Astrocyte (in vitro differentiated cells and primary cell): ENCODE data around the gene GALK2. TPM values are rescaled to one million over a fixed set of nuclear protein-coding genes. Genes with fewer than 3 reads are reported as not detected.

Experiments
- DNase-seq: peaks from one replicate; pipeline ENCODE4 v3.0.0-alpha.2; 2010; ENCODE audit warnings: low read depth
- FAIRE-seq: peaks from 2 replicates; lab custom pipeline; 2011; peaks lifted over from hg19 to GRCh38; lab: Jason Lieb, UNC
- H2AFZ ChIP-seq: 2 replicates; pipeline ENCODE4 v1.6.0; 2012; ENCODE audit warnings: low read depth, low read length, inconsistent platforms
- H3K27ac ChIP-seq: 2 replicates; pipeline ENCODE4 v1.5.1; 2011; ENCODE audit warnings: low read depth, low read length, inconsistent platforms
- H3K27me3 ChIP-seq: 2 replicates; pipeline ENCODE4 v1.6.0; 2011; ENCODE audit warnings: low read length, inconsistent platforms; ENCODE audit not compliant: insufficient read depth
- H3K36me3 ChIP-seq: 2 replicates; pipeline ENCODE4 v1.5.1; 2011; ENCODE audit warnings: low read length, inconsistent platforms; ENCODE audit not compliant: insufficient read depth
- H3K4me1 ChIP-seq: 2 replicates; pipeline ENCODE4 v1.5.1; 2011; ENCODE audit warnings: low read length, inconsistent platforms; ENCODE audit not compliant: insufficient read depth
- H3K4me2 ChIP-seq: 2 replicates; pipeline ENCODE4 v1.6.0; 2012; ENCODE audit warnings: low read length, inconsistent platforms
- H3K4me3 ChIP-seq: 2 replicates; pipeline ENCODE4 v1.5.1; 2011; ENCODE audit warnings: low read depth, mild to moderate bottlenecking, low read length, inconsistent platforms; ENCODE audit not compliant: insufficient read depth
- H3K79me2 ChIP-seq: 2 replicates; pipeline ENCODE4 v1.6.0; 2012; ENCODE audit warnings: mild to moderate bottlenecking, low read length, inconsistent platforms; ENCODE audit not compliant: insufficient read depth
- H3K9ac ChIP-seq: 2 replicates; pipeline ENCODE4 v1.6.0; 2012; ENCODE audit warnings: mild to moderate bottlenecking, low read length, inconsistent platforms
- H3K9me3 ChIP-seq: 2 replicates; pipeline ENCODE4 v1.5.1; 2012; ENCODE audit warnings: low read depth, mild to moderate bottlenecking, low read length, inconsistent platforms; ENCODE audit not compliant: insufficient read depth
- H4K20me1 ChIP-seq: 2 replicates; pipeline ENCODE4 v1.6.0; 2012; ENCODE audit warnings: low read length, inconsistent platforms; ENCODE audit not compliant: insufficient read depth
- H3K27ac Mint-ChIP-seq: one replicate; pipeline ENCODE4 v1.8.0; 2021; ENCODE audit warnings: mild to moderate bottlenecking, mixed read lengths; ENCODE audit not compliant: unreplicated experiment
- H3K27me3 Mint-ChIP-seq: one replicate; pipeline ENCODE4 v1.8.0; 2021; ENCODE audit warnings: low read depth, mixed read lengths; ENCODE audit not compliant: unreplicated experiment
- H3K36me3 Mint-ChIP-seq: one replicate; pipeline ENCODE4 v1.8.0; 2021; ENCODE audit warnings: low read depth, mixed read lengths; ENCODE audit not compliant: unreplicated experiment
- H3K4me1 Mint-ChIP-seq: one replicate; pipeline ENCODE4 v1.8.0; 2021; ENCODE audit warnings: low read depth, mixed read lengths; ENCODE audit not compliant: unreplicated experiment
- H3K4me3 Mint-ChIP-seq: one replicate; pipeline ENCODE4 v1.8.0; 2021; ENCODE audit warnings: mild to moderate bottlenecking, moderate library complexity, mixed read lengths; ENCODE audit not compliant: unreplicated experiment
- H3K9me3 Mint-ChIP-seq: one replicate; pipeline ENCODE4 v1.8.0; 2021; ENCODE audit warnings: mild to moderate bottlenecking, mixed read lengths; ENCODE audit not compliant: unreplicated experiment
- EZH2 ChIP-seq: IDR thresholded peaks from 2 replicates; pipeline ENCODE4 v1.6.1; 2012; ENCODE audit warnings: mild to moderate bottlenecking, low read length, inconsistent platforms; ENCODE audit not compliant: insufficient read depth
- total RNA-seq: library from RNA; stranded (reverse); gene quantifications from 2 replicates; pipeline ENCODE4 v1.2.1, GENCODE V29; 2021
- TF ChIP-seq, protein P1 (sequence below): IDR thresholded peaks from 2 replicates; pipeline ENCODE4 v1.5.1; 2011; ENCODE audit warnings: low read depth, mild to moderate bottlenecking, inconsistent platforms, low read length, moderate library complexity; ENCODE audit not compliant: insufficient read depth

The GALK2 gene
- total RNA-seq, 1 donor from 2014 or later = 21.4 TPM

DNA sequence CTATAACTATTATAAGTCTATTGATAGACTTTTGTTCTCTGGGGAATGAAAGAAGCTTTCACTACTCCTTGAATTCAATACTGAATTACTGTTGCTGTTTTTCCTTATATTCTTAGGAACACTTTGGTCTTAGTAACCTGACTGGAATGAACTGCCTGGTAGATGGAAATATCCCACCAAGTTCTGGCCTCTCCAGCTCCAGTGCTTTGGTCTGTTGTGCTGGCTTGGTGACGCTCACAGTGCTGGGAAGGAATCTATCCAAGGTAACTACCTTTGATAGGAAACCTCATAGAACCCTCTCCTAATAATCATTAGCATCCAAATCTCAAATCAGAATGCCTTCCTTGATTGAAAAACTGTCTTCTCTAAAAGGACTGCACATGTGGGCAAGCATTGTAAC, 69.1 kb downstream of the GALK2 start:
- no peak overlapping the region for H2AFZ ChIP-seq
- peak overlapping the region; percentile 4 for H3K27ac Mint-ChIP-seq
- H3K79me2 ChIP-seq = no peaks in the 10 kb centered on the region
- no peak for FAIRE-seq
- no peaks in the 10 kb centered on the region for H4K20me1 ChIP-seq
- H3K4me1 Mint-ChIP-seq = peaks cover 26% of the 10 kb centered on the region
- no peak overlapping the region for H3K4me3 ChIP-seq
- peaks cover 7% of the 10 kb centered on the region for H3K36me3 ChIP-seq
- no peak overlapping the region for H3K4me3 Mint-ChIP-seq
- no peak overlapping the region for H3K27ac ChIP-seq
- no peaks in the 10 kb centered on the region for H3K27me3 Mint-ChIP-seq
- TF ChIP-seq, protein P1, sequence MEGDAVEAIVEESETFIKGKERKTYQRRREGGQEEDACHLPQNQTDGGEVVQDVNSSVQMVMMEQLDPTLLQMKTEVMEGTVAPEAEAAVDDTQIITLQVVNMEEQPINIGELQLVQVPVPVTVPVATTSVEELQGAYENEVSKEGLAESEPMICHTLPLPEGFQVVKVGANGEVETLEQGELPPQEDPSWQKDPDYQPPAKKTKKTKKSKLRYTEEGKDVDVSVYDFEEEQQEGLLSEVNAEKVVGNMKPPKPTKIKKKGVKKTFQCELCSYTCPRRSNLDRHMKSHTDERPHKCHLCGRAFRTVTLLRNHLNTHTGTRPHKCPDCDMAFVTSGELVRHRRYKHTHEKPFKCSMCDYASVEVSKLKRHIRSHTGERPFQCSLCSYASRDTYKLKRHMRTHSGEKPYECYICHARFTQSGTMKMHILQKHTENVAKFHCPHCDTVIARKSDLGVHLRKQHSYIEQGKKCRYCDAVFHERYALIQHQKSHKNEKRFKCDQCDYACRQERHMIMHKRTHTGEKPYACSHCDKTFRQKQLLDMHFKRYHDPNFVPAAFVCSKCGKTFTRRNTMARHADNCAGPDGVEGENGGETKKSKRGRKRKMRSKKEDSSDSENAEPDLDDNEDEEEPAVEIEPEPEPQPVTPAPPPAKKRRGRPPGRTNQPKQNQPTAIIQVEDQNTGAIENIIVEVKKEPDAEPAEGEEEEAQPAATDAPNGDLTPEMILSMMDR = no peak
- no peak for TF ChIP-seq EZH2
- H3K9me3 ChIP-seq = no peaks in the 10 kb centered on the region
- no peak for DNase-seq
- peaks cover 5% of the 10 kb centered on the region for H3K36me3 Mint-ChIP-seq
- H3K4me1 ChIP-seq = peaks cover 14% of the 10 kb centered on the region
- no peak overlapping the region for H3K4me2 ChIP-seq
- peaks cover 2% of the 10 kb centered on the region for H3K9me3 Mint-ChIP-seq
- no peak overlapping the region for H3K9ac ChIP-seq
- H3K27me3 ChIP-seq = no peaks in the 10 kb centered on the region

DNA sequence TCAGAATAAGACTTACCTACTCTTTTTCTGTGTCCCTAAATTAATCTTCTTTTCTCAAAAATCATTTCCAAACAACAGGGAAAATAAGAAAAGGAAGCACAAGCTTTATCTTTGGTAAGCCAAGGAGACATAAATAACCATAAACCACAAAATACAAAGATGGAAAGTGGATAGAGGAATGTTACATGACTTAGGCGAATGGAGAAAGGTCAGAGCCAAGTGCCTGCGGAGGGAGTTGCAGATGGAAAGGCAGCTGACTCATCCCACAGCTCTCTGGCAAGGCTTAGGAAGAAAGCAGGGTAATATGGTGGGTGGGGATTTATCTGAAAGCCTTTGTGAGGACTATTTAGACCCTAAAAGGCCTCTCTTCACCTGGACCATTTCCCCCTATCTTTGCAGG, 72.8 kb downstream of the GALK2 start:
- H3K36me3 ChIP-seq = peaks cover 7% of the 10 kb centered on the region
- no peaks in the 10 kb centered on the region for H3K9me3 ChIP-seq
- Mint-ChIP-seq H3K9me3 (peaks cover 2% of the 10 kb centered on the region), H3K27me3 (no peaks in the 10 kb centered on the region), H3K27ac (peak overlapping the region; percentile 87), H3K36me3 (peaks cover 8% of the 10 kb centered on the region), H3K4me1 (peaks cover 33% of the 10 kb centered on the region), H3K4me3 (no peak overlapping the region)
- H3K4me3 ChIP-seq = no peak overlapping the region
- peak; percentile 98 for DNase-seq
- H3K27ac ChIP-seq = peak overlapping the region; percentile 6
- no peaks in the 10 kb centered on the region for H3K27me3 ChIP-seq
- H3K4me1 ChIP-seq = peaks cover 14% of the 10 kb centered on the region
- no peak overlapping the region for H3K9ac ChIP-seq
- no peaks in the 10 kb centered on the region for H3K79me2 ChIP-seq
- TF ChIP-seq, protein P1 = no peak
- no peak for TF ChIP-seq EZH2
- no peaks in the 10 kb centered on the region for H4K20me1 ChIP-seq
- peak; percentile 68 for FAIRE-seq
- H2AFZ ChIP-seq = no peak overlapping the region
- peak overlapping the region; percentile 47 for H3K4me2 ChIP-seq

DNA sequence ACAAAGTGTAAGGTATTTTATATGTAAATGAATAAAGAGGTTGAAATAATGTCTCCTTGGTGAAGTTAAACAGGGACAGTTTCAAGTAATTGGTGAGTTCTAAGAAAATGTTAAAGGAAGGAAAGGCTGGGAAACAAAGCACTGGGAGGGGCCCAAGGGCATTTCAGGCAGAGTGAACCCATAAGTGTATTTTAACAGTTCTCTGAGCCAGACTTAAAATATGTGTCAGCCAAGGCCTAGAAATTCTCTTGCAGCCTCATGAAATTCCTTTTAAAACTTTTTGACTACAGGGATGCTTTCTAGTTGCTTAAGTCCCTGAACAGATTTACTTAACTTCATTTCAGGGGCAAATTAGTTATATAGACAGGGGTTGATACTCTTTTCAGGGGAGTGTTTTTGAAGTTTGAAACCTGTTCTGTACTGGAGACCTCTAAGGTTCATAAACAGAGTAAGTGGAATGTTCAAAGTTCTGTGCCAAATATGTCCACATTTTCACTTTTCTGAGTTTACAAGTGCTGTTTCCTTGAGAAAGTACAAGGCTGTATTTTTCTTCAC, 77.6 kb downstream of the GALK2 start:
- Mint-ChIP-seq H3K4me1 (peaks cover 24% of the 10 kb centered on the region), H3K27me3 (no peaks in the 10 kb centered on the region), H3K36me3 (peaks cover 8% of the 10 kb centered on the region), H3K9me3 (peaks cover 10% of the 10 kb centered on the region), H3K27ac (peak overlapping the region; percentile 64), H3K4me3 (no peak overlapping the region)
- Histone ChIP-seq H3K36me3 (peaks cover 3% of the 10 kb centered on the region), H2AFZ (no peak overlapping the region), H3K4me3 (no peak overlapping the region), H3K9ac (no peak overlapping the region), H4K20me1 (no peaks in the 10 kb centered on the region), H3K4me2 (no peak overlapping the region), H3K27me3 (no peaks in the 10 kb centered on the region), H3K79me2 (no peaks in the 10 kb centered on the region), H3K27ac (no peak overlapping the region), H3K9me3 (no peaks in the 10 kb centered on the region), H3K4me1 (peaks cover 9% of the 10 kb centered on the region)
- no peak for TF ChIP-seq EZH2
- TF ChIP-seq, protein P1 = no peak
- DNase-seq = peak; percentile 49
- peak; percentile 9 for FAIRE-seq
